HCT116 (cell line): ENCODE data around the gene CTSG.

Experiments
- CTCF ChIP-seq, 3 experiments: fragments of 200-600 bp in 1 of 3; sonication (generic) in 1 of 3; IDR thresholded peaks in 2 of 3; conservative IDR thresholded peaks in 1 of 3; 2 replicates each; pipeline ENCODE4 v1.5.1; 2012 to 2017; ENCODE audit warnings: low read depth in 2 of 3, low read length in 2 of 3, antibody characterized with exemption in 1 of 3, borderline replicate concordance in 1 of 3, control low read depth in 1 of 3, mild to moderate bottlenecking in 1 of 3, mixed read lengths in 1 of 3, mixed run types in 1 of 3, moderate library complexity in 1 of 3; ENCODE audit not compliant: insufficient read depth in 1 of 3
- EZH2 ChIP-seq: fragments of 200-600 bp; sonication (generic); IDR thresholded peaks from 2 replicates; pipeline ENCODE4 v1.6.1; 2017; ENCODE audit warnings: antibody characterized with exemption, mixed run types
- EZH2phosphoT487 ChIP-seq: fragments of 200-600 bp; IDR thresholded peaks from 2 replicates; pipeline ENCODE4 v1.6.1; 2018; ENCODE audit warnings: antibody characterized with exemption, borderline replicate concordance
- FOSL1 ChIP-seq: IDR thresholded peaks from 2 replicates; pipeline ENCODE4 v1.6.1; 2012; ENCODE audit warnings: low read depth
- JUND ChIP-seq: IDR thresholded peaks from 2 replicates; pipeline ENCODE4 v1.6.1; 2012
- POLR2A ChIP-seq: IDR thresholded peaks from 2 replicates; pipeline ENCODE4 v1.7.0; 2011; ENCODE audit warnings: borderline replicate concordance; ENCODE audit not compliant: insufficient read depth, insufficient read length; ENCODE audit errors: extremely low read depth
- POLR2AphosphoS5 ChIP-seq: IDR thresholded peaks from 2 replicates; pipeline ENCODE4 v1.6.1; 2011; ENCODE audit warnings: mild to moderate bottlenecking, low read depth, low read length, moderate library complexity
- RAD21 ChIP-seq: IDR thresholded peaks from 2 replicates; pipeline ENCODE4 v1.6.1; 2012; ENCODE audit warnings: low read depth, mild to moderate bottlenecking
- SIN3A ChIP-seq: IDR thresholded peaks from 2 replicates; pipeline ENCODE4 v1.6.1; 2012; ENCODE audit warnings: low read depth
- SP1 ChIP-seq: IDR thresholded peaks from 2 replicates; pipeline ENCODE4 v1.6.1; 2012; ENCODE audit warnings: low read depth
- ZBTB33 ChIP-seq: IDR thresholded peaks from 2 replicates; pipeline ENCODE4 v1.6.1; 2011; ENCODE audit warnings: mild to moderate bottlenecking, low read length, moderate library complexity; ENCODE audit not compliant: insufficient replicate concordance; ENCODE audit errors: extremely low read depth
- ZFX ChIP-seq: fragments of 450-650 bp; IDR thresholded peaks from 2 replicates; pipeline ENCODE4 v1.6.1; 2017
- ZNF274 ChIP-seq: fragments of 200-500 bp; sonication (Bioruptor generic); IDR thresholded peaks from 2 replicates; pipeline ENCODE4 v1.6.1; 2014; ENCODE audit warnings: mild to moderate bottlenecking, low read depth, low read length, inconsistent platforms

GRCh38 chr14:24607081-24607480, 31.0 kb upstream of the CTSG start:
- no peak for TF ChIP-seq FOSL1
- no peak for TF ChIP-seq SP1
- TF ChIP-seq EZH2: no peak
- TF ChIP-seq EZH2phosphoT487: no peak
- TF ChIP-seq ZBTB33: no peak
- no peak for TF ChIP-seq CTCF (IDR thresholded peaks at IDR 0.05 in 2 of 3, conservative IDR thresholded peaks at IDR 0.05 in 1 of 3; ENCODE audit: borderline replicate concordance in 1 of 3, insufficient read depth in 1 of 3, low read depth in 2 of 3, low read length in 2 of 3)
- no peak for TF ChIP-seq POLR2AphosphoS5
- TF ChIP-seq RAD21: no peak
- TF ChIP-seq ZNF274: no peak
- no peak for TF ChIP-seq JUND
- TF ChIP-seq SIN3A: no peak
- no peak for TF ChIP-seq POLR2A
- TF ChIP-seq ZFX: no peak
